Activated CD4-positive, alpha-beta T cell treated with anti-CD3 and anti-CD28 coated beads, Interleukin-2, amount 50 U/mL, for 4 hours (primary cell): Measurements from ENCODE around the gene TBC1D21.
"Not testable (repeated sequence)": the region's sequence is repeated elsewhere in the genome, so short reads cannot be mapped to it uniquely, and the experiment has no call there.

Experiments used
- DNase-seq, 2 experiments: peaks; one replicate each; pipeline ENCODE4 v3.0.0-alpha.2; 2020

TBC1D21 gene

DNA sequence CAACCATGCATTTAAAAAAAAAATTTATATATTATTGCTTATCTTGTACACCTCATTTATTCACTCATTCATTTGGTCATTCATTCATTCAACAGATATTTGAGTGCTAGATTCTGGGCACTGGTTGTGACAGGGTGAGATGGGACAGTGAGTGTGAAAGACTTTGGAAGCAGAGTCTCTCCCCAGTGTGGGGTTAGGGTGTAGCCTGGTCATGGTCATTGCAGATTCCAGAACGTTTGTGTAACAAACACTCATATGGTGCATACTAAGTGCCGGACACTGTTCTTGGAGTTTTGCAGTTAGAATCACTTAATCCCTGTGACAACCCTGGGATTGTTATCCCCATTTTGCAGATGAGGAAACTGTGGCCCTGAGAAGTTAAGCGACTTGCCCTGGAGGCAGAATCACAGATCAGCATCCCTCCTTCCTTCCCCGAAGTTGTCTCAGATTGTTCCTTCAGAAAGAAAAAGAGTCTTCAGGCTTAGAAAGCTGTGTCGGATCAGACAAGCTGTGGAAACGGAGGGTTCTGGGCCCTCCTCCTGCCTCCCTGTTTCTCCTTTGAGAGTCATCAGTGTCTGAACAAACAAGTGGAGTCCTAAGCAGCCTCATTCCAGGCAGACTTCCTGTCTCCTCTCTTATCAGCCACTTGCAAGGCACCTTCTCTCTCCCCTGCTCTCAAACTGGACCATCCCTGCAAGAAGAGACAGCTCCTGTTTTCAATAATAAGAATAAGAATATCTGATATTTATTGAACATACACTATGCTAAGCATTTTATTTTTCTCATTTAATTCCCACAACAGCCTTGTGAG is 59.2 kb downstream of the TBC1D21 start:
- DNase-seq, result no peak

DNA sequence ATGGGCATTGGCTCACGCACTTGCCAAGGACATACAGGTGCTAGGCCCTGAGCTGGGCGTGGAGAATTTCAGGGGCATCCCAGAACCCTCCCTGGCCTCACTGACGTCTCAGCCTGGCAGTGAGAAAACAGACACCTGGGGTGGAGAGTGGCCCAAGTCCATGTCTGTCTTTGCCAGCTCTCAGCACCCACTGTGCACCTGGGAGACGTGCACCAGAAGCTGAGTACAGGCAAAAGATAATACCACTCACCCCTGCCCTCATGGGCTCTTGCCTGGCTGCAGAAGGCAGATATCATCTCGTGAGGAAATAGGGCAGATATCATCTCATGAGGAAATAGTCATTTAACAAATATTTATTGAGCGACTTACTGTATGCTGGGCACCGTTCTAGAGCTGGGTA is 60.9 kb downstream of the TBC1D21 start:
- DNase-seq, result no peak

DNA sequence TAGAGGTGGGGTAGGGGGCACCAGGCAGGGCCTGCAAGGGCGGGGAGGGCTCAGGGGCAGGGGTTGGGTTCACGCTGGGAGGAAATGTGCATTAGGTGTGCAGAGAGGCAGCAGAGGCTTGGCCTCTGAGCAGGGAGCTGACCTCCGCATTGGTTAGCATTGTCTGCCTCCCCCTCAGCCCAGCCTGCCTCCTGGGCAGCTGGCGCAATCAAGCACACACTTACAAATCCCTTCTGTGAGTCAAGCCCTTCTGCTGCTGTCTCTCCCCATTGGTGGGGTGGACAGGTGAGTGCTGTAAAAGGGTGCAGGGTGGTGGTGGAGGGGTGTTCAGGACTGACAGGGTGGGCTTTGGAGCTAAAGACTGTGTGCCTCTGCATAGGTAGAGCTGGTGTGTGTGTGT is 62.2 kb downstream of the TBC1D21 start:
- no peak for DNase-seq

DNA sequence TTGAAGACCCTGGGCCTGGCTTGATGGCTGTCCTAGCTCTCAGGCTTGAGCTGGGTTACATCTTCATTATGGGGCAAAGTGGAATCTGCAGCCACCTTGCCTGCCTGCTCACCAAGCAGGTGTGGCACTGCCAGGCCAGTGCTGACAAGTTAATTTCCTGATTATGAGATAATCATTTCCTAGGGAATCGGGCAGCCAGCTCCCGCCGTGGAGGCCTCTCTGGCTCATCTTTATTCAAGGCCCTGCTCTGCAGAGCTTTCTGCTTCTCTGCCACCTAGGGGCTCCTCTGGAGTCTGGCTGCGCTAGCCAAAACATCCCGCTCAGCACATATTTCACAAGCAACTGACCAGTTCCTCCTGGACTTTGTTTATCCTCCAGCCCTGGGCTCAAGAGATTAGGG is 62.8 kb downstream of the TBC1D21 start:
- DNase-seq, result no peak

DNA sequence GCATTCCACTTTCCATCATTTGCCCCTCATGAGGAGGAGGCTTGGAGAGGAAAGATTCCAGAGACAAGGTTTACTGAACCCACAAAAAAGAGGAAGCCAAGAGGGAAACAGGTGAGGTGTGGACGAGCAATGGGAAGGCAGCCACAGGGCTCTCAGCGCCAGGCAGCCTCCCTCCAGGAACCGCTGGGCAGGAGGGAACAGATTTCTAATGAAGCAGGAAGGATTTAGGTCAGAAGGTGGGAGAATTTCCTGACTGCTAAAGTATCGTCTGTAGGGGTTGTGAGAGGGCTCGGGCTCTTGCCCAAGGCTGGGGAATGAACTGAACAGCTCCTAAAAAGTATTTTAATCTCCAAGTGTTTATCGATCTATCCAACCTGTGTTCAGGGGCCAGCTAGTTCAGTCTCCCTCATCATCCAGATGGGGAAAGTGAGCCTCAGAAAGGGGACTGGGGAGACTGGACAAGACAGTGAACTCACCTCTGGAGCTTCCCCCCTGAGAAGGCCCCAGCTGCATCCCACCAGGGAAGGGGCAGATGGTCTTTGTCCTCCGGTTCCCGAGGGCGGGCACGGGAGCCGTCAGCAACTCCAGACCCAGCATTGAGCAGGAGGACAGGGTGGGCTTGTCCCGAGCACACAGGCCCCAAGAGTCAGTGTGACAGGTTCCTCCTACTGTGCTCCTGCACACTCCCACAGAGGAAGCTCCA is 63.4 kb downstream of the TBC1D21 start:
- no peak for DNase-seq

- DNase-seq, result no peak
Observed at GRCh38 chr15:73937296-73937695, 63.9 kb downstream of the TBC1D21 start.

GRCh38 chr15:73937726-73938125 is 64.4 kb downstream of the TBC1D21 start:
- no peak for DNase-seq

DNA sequence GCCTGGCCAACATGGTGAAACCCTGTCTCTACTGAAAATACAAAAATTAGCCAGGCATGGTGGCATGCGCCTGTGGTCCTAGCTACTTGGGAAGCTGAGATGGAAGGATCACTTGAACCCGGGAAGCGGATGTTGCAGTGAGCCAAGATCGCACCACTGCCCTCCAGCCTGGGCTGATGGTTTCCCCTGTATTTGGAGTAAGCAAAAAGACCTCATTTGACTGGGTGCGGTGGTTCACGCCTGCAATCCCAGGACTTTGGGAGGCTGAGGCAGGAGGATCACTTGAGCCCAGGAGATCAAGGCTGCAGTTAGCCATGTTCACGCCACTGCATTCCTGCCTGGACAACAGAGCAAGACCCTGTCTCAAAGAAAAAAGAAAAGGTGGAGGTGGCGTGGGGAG is 65.2 kb downstream of the TBC1D21 start:
- DNase-seq, result not testable (repeated sequence)
